ENCODE measurements around the gene LMTK3.

Gene LMTK3

DNA sequence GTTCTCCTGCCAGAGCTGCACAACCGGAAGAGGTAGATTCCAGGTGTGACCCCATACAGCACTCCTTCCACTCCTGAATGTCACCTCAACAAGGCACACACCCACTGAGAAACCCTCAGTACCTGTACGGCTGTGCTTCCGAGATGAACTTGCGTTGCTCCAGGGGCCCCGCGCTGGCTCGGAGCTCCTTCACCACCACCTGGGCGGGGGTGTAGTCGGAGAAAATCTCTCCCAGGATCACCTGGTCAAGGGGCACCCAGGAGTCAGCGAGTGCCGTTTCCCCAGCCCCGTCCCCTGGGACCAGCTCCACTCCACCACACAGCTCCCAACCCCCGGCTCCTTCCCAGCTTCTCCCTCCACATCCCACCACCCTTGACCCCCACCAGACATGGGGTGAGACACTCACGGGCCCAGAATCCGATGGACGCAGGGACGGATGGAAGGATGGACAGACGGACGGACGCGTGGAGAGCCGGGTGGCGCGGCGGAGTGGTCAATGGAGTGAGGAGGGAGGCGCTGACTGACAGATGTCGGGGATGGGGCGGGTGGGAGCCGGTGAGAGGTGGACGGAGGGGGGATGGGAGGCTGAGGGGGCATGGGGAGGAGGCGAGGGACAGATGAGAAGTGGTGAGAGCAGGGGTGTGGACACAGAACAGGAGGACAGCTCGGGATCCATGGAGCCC is 2.8 kb downstream of the LMTK3 start:
- no peak for DNase-seq (ENCODE audit: low spot score)

DNA sequence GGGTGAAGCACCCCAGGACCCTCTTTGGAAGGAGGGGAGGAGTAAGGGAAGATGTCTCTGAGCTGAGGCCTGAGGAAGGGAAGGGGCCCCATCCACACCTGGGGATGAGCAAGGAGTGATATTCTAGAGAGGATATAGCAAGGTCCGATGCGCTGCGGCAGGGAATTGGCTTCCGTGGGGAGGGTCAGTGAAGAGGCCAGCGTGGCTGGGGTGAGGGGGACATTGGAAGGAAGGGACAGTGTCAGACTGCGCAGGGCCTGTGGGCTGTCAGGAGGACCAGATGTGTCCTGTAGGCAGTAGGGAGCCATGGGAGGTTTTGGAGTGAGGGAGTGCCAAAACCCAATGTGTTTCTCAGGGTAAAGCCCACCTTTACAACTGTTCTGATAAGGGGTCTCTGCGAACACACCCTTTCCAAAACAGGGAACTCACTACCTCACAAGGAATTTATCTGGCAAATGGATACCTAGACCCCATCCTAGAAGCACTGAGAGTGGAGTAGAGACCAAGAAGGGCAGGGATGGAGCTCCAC is 3.7 kb downstream of the LMTK3 start:
- no peak for DNase-seq (ENCODE audit: low spot score)

GRCh38 chr19:48506138-48506733 is 5.4 kb downstream of the LMTK3 start:
- DNase-seq (ENCODE audit: low spot score): peak; percentile 73

DNA sequence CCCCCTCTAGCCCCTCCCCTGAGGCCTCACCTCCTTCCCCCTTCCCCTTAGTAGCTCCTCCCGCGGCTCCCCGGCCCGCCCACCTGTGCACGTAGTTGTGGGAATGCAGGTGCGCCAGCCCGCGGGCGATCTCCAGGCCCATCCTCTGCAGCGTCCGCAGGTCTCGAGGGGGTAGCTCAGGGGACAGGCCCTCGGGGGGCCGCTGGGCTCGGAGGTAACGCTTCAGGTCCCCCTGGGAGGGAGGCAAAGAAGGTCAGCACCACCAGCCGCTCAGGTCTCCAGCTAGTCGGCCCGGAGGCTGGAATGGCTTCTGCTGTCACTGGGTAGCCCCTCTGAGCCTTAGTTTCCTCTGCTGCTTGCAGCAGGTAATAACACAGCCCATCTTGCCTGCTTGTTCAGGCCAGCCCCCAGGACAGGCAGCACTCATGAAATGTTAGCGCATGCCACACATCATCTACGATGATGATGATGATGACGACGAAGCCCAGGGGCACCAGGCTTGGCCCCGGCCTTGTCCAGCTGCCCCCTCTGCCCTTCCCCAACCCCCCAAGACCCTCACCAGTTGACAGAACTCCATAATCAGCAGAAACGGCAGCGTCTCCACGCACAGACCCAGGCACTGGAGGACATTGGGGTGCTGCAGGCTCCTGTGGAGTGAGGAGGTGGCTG is 9.2 kb downstream of the LMTK3 start:
- DNase-seq (ENCODE audit: low spot score): no peak

DNA sequence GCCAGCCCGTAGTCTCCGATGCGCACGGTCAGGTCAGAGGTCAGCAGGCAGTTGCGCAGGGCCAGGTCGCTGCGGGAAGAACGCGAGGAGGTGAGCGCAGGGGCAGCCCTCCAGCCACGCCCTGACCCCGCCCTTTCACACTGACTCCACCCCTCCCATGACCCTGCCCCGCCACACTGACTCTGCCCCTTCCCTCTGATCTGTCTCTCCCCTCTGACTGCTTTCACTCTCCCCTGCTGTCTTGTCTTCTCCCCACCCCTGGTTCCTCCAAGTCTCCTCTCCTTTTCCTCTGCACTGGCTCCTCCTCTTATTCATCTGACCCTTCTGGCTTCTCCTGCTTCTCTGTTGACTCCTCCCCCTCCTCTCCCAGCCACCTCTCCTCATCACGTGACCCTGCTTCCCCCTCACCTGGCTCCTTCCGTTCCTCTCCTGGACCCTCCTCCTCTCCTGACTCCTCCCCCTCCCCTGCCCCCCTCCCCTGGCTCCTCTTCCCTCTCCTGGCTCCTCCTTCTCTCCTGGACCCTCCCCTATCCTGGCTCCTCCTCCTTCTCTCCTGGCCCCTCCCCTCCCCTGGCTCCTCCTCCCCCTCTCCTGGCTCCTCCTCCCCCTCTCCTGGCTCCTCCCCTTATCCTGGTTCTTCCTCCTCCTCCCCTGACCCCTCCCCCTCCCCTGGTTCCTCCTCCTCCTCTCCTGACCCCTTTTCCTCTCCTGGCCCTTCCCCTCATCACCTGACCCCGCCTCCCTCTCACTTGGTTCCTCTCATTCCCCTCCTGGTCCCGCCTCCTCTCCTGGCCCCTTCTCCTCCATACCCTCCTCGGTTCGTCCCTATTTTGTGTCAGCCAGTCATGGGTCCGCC is 9.9 kb downstream of the LMTK3 start:
- peak; percentile 34 for DNase-seq (ENCODE audit: low spot score)

- DNase-seq (ENCODE audit: low spot score): no peak
These were observed 10.7 kb downstream of the LMTK3 start for GRCh38 chr19:48500830-48501493.

DNA sequence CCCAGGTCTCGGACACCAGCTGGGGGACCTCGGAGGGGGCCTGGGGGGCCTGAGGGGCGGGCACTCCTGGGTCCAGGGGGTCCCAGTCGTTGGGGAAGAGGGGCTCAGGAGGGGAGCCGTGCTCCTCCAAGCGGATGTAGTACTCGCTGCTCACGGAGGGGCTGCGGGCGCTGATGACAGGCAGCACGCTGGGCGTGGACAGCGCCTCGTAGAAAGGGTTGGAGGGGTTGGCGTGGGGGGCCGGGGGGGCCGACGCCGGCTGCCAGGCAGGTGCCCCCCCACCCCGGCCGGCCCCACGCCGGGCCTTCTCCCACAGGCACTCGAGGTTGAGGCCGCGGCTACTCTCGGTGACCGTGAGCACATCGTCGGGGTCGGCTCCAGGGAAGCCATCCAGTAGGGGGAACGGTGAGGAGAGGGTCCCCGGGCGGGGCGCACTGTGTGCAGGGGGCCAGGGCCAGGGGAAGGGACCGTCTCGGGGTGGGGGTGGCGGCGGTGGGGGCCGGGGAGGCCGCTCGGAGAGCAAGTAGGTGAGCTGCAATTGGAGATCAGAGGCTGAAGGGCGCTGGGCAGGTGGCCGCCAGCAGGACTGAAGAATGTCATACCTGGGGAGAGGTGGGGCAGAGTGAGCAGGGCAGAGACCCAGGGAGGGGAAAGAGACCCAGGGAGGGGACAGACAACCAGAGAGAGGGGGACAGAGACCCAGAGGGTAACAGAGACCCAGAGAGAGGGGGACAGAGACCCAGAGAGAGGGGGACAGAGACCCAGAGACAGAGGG is 12.1 kb downstream of the LMTK3 start:
- no peak for DNase-seq (ENCODE audit: low spot score)

- DNase-seq (ENCODE audit: low spot score): no peak
These were observed 12.9 kb downstream of the LMTK3 start for GRCh38 chr19:48498595-48499311.

- DNase-seq (ENCODE audit: low spot score): no peak
These were observed 13.7 kb downstream of the LMTK3 start for GRCh38 chr19:48497728-48498594.

- DNase-seq (ENCODE audit: low spot score): no peak
These were observed 14.5 kb downstream of the LMTK3 start for GRCh38 chr19:48496959-48497727.

DNA sequence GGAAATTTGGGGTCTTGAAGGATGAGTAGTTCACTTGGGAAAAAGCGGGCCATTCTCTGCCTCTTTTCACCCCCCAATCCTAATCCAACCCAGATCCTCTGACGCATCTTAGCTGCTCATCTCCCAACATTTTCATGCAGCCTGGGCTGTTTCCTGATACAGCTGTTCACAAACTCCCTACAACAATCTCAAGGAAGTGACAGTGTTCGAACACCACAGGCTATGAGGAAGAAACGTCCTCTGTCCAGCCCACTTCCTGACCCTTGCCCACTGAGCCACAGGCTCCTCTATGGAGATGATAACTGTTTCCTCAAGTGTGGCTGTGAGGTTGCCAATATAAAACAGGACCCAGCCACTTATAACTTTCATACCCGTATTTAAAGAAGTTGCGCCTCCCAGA is 16.2 kb downstream of the LMTK3 start:
- no peak for DNase-seq (ENCODE audit: low spot score)

DNA sequence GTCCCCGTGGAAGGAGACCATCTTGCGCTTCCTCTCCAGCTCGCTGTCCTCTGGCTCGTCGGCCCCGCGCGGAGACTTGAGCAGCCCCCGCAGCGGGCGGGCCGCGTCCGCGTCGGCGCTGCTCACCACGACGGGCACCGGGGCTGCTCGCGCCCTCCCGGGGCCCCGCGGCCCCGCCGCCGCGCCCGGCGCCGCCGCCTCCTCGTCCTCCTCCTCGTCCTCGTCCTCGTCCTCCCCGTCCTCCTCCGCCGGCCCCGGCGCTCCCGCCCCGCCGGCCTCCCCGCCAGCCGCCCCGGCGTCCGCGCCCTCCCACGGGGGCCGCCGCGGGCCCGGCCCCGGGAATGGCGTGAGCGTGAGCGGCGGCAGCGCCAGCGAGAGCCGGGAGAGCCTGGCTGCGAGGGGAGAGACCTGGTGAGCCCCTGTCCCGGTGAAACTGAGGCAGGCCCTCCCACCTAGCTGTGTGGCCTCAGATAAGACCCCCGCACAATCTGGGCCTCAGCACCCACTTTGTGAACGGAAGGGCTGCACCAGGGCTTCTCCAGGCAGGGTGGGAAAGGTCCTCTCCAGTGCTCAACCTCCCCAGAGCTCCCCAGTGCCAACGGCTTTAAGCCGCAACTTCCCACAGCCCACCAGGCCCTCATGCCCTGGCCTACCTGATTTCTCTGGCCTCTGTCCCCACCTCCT is 17.8 kb downstream of the LMTK3 start:
- peak; percentile 60 for DNase-seq (ENCODE audit: low spot score)

GRCh38 chr19:48492925-48493717 is 18.5 kb downstream of the LMTK3 start:
- DNase-seq (ENCODE audit: low spot score): peak; percentile 99

DNA sequence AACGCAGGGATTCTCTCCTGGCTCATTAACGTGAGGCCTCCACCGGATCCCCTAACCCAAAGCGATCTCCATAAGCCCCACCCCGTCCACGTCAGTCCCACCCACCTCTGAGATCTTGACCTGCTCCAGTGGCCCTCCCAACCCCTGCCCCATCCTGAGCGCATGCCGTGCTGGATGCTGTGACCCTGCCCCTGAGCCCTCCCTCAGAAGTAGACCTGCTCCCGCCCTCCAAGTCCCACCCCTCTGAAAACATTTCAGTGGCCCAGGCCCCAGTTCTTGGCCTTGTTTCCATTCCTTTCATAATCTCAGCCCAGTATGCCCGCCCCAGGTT is 19.9 kb downstream of the LMTK3 start:
- DNase-seq (ENCODE audit: low spot score): no peak

DNA sequence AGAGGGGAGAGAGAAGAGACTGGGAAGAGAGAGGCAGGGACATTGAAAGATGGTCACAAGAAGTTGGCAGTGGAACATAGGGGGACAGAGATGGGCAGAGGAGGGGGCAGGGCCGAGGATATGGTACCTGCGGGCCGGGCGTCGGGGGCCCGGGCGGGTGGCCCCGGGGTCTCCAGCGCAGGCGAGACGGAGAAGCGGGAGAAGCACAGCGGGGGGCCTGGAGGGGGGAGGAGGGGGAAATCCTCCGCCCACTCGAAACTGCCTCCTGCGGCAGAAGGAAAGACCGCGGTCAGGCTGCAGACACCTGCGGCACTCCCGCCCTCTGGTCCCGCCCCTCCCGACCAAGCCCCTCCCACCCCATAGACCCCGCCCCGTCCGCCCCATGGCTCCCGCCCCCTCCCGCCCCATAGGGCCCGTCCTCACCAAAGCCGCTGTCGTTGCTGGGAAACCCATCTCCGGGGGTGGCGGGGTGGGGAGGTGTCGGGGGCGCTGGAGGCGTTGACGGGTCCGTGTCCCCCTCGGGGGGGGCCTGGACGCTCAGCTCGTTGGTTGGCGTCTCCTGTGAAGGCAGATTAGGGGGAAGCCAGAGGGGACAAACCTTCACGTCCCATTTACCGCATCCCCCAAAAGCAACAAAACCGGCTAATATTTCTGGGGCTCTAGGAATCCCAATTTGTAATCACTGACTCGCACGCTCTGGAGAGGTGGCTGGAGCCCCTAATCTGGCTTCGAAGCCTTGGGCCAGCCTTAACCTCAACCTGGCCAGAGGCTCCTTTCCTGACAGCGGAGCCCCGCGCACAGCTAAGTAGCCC is 20.4 kb downstream of the LMTK3 start:
- peak; percentile 67 for DNase-seq (ENCODE audit: low spot score)

DNA sequence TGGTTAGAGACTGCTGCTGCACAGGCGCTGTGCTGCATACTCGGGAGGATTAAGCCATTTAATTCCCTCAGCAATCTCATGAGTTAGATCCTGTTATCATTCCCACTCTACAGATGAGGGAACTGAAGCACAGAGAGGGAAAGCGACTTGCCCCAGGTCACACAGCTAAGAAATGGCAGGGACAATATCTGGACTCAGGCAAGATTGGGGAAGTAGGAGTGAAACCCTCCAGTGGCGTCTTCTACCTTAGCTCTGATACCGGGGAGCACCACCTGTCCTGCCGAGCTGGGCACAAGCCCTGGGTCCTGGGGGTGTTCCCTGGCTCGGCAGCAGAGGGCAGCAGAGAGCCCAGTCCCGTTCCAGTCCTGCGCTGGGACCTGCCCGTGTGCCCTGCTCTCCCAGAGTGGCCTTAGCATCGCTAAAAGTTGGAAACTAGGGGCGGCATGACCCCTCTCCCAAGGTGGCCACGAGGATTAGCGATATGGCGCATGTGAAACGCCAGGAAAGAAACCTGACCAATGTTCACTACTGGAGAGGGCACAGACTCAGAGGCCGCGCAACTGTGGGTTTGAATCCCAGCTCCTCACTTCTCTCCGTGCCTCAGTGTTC is 21.9 kb downstream of the LMTK3 start:
- peak; percentile 86 for DNase-seq (ENCODE audit: low spot score)

Measured in GM03348 (cell line).